HepG2 (cell line): Measurements from ENCODE around the gene ZCWPW2. TPM values are rescaled to one million over a fixed set of nuclear protein-coding genes. Genes with fewer than 3 reads are reported as not detected.

Experiments used
- ATF2 ChIP-seq: sonication (generic); formaldehyde crosslinking; IDR thresholded peaks from 2 replicates; pipeline ENCODE4 v1.4.0; 2020; ENCODE audit warnings: missing genetic modification reagents
- ATF7 ChIP-seq, 2 experiments: fragments of 450-650 bp in 1 of 2; sonication (generic) in 1 of 2; formaldehyde crosslinking in 1 of 2; IDR thresholded peaks; 2 replicates each; pipeline versions ENCODE4 v1.4.0 to v1.6.1; 2016 to 2020; ENCODE audit warnings: antibody characterized with exemption in 1 of 2, mild to moderate bottlenecking in 1 of 2, missing genetic modification reagents in 1 of 2
- BRF2 ChIP-seq: sonication (generic); formaldehyde crosslinking; IDR thresholded peaks from 2 replicates; pipeline ENCODE4 v1.8.1; 2022; ENCODE audit warnings: mild to moderate bottlenecking, missing genetic modification reagents
- FLYWCH1 ChIP-seq: sonication (generic); formaldehyde crosslinking; IDR thresholded peaks from 2 replicates; pipeline ENCODE4 v1.8.1; 2023; ENCODE audit warnings: mild to moderate bottlenecking, missing genetic modification reagents
- GABPA ChIP-seq, 2 experiments: IDR thresholded peaks; 2 replicates each; pipeline ENCODE4 v1.6.1; 2011 to 2016; ENCODE audit warnings: low read depth in 2 of 2, low read length in 1 of 2, missing biosample characterization in 1 of 2, missing genetic modification characterization in 1 of 2
- GMEB1 ChIP-seq: sonication (generic); formaldehyde crosslinking; IDR thresholded peaks from 2 replicates; pipeline ENCODE4 v1.5.1; 2020; ENCODE audit warnings: missing genetic modification reagents, mild to moderate bottlenecking, borderline replicate concordance
- HIC2 ChIP-seq: sonication (generic); formaldehyde crosslinking; IDR thresholded peaks from 2 replicates; pipeline ENCODE4 v1.9.0; 2022; ENCODE audit warnings: low read depth, missing genetic modification reagents
- HNF4A ChIP-seq: sonication (generic); formaldehyde crosslinking; IDR thresholded peaks from 2 replicates; pipeline ENCODE4 v1.4.0; 2020; ENCODE audit warnings: missing genetic modification reagents
- IRX3 ChIP-seq: sonication (generic); formaldehyde crosslinking; IDR thresholded peaks from 2 replicates; pipeline ENCODE4 v1.8.1; 2023; ENCODE audit warnings: mild to moderate bottlenecking, low read depth, missing genetic modification reagents, borderline replicate concordance
- KDM3A ChIP-seq: IDR thresholded peaks from 2 replicates; pipeline ENCODE4 v1.6.1; 2018; ENCODE audit warnings: low read depth, missing compliant biosample characterization
- MED13 ChIP-seq: sonication (generic); formaldehyde crosslinking; IDR thresholded peaks from 2 replicates; pipeline ENCODE4 v1.5.0; 2020; ENCODE audit warnings: missing genetic modification reagents
- PAX8 ChIP-seq: sonication (generic); formaldehyde crosslinking; IDR thresholded peaks from 2 replicates; pipeline ENCODE4 v1.8.0; 2022; ENCODE audit warnings: mild to moderate bottlenecking, missing genetic modification reagents, borderline replicate concordance
- PRPF4 ChIP-seq: fragments of 200-400 bp; formaldehyde crosslinking; IDR thresholded peaks from 2 replicates; pipeline ENCODE4 v1.6.1; 2016; ENCODE audit warnings: low read length, low read depth; ENCODE audit not compliant: poor library complexity, severe bottlenecking
- SOX5 ChIP-seq: IDR thresholded peaks from 2 replicates; pipeline ENCODE4 v1.6.1; 2016; ENCODE audit warnings: borderline replicate concordance
- ZBTB3 ChIP-seq: sonication (generic); formaldehyde crosslinking; IDR thresholded peaks from 2 replicates; pipeline ENCODE4 v1.4.0; 2020; ENCODE audit warnings: low read depth, mild to moderate bottlenecking, moderate library complexity, missing genetic modification reagents, borderline replicate concordance
- ZFP91 ChIP-seq: sonication (generic); formaldehyde crosslinking; IDR thresholded peaks from 2 replicates; pipeline ENCODE4 v1.9.0; 2022; ENCODE audit warnings: missing genetic modification reagents, mild to moderate bottlenecking, borderline replicate concordance
- ZMYM4 ChIP-seq: sonication (generic); formaldehyde crosslinking; IDR thresholded peaks from 2 replicates; pipeline ENCODE4 v1.8.1; 2023; ENCODE audit warnings: mild to moderate bottlenecking, missing genetic modification reagents
- ZNF207 ChIP-seq: fragments of 450-650 bp; IDR thresholded peaks from 2 replicates; pipeline ENCODE4 v1.6.1; 2016; ENCODE audit warnings: antibody characterized with exemption, borderline replicate concordance
- ZNF543 ChIP-seq: sonication (generic); formaldehyde crosslinking; IDR thresholded peaks from 2 replicates; pipeline ENCODE4 v1.4.0; 2020; ENCODE audit warnings: mild to moderate bottlenecking, missing genetic modification reagents
- polyA plus RNA-seq, 8 experiments: library from polyadenylated mRNA; depleted of rRNA in 3 of 8; stranded (reverse) in 7 of 8; unstranded in 1 of 8; fragments of >200 nt; fragmentation: Illumina TruSeq in 4 of 8; extraction: Trizol in 4 of 8; gene quantifications; 2 replicates each; pipeline versions ENCODE4 v1.2.1 to v1.2.3, GENCODE V29; 2011 to 2016; ENCODE audit warnings: low read depth in 4 of 8, missing spikeins in 1 of 8, mixed read lengths in 1 of 8; ENCODE audit not compliant: insufficient read depth in 1 of 8
- total RNA-seq, 5 experiments: library from RNA; depleted of rRNA; stranded (reverse); fragments of >200 nt; fragmentation: Illumina TruSeq; extraction: Trizol; gene quantifications; 2 replicates each; pipeline ENCODE4 v1.2.3, GENCODE V29; 2016; ENCODE audit warnings: low read depth in 1 of 5

ZCWPW2 gene
- total and polyA plus RNA-seq, 2 of the 13 experiments (the other 11 are each of a cell fraction or from before 2014, with no cell fraction given), result 0.17 to 0.53 TPM

GRCh38 chr3:28348629-28349468, at the start of gene ZCWPW2, which contains the start of gene AZI2 (continued):
- peak; percentile 96; the same call in 1 of the 2 replicates for TF ChIP-seq ZFP91
- peak; percentile 34; the same call in 1 of the 2 replicates for TF ChIP-seq SOX5 (CRISPR knock-in tag)
- TF ChIP-seq PAX8, result peak; percentile 34; the same call in 1 of the 2 replicates
- 0 out of 2 replicates have a peak, but pooled peaks have one; percentile 23 for TF ChIP-seq MED13 (CRISPR knock-in tag)
- TF ChIP-seq ZNF207, result no peak
- peak; percentile 4; the same call in 1 of the 2 replicates for TF ChIP-seq HNF4A (CRISPR knock-in tag)
- TF ChIP-seq IRX3 (CRISPR knock-in tag), result no peak
- peak; percentile 18; the same call in 1 of the 2 replicates for TF ChIP-seq BRF2 (CRISPR knock-in tag)
- TF ChIP-seq ZBTB3 (CRISPR knock-in tag), result peak; percentile 32; the same call in 1 of the 2 replicates
- peak; percentile 96 for TF ChIP-seq ZNF543 (CRISPR knock-in tag)
- peak; percentile 71 for TF ChIP-seq ATF2 (CRISPR knock-in tag)
- peak; percentile 72; the same call in 1 of the 2 replicates for TF ChIP-seq KDM3A
- peak; percentile 91 for TF ChIP-seq GMEB1
- TF ChIP-seq ATF7 (IDR thresholded peaks at IDR 0.05), result no peak
- no peak for TF ChIP-seq ATF7 (CRISPR knock-in tag; IDR thresholded peaks at IDR 0.05)
- 0 out of 2 replicates have a peak, but pooled peaks have one; percentile 38 for TF ChIP-seq HIC2 (CRISPR knock-in tag)
- TF ChIP-seq GABPA (IDR thresholded peaks at IDR 0.05; ENCODE audit: low read depth, low read length), result peak; percentile 86
- peak; percentile 93 for TF ChIP-seq GABPA (CRISPR knock-in tag; IDR thresholded peaks at IDR 0.05; ENCODE audit: low read depth)
- TF ChIP-seq FLYWCH1 (CRISPR knock-in tag), result no peak
- TF ChIP-seq ZMYM4 (CRISPR knock-in tag), result peak; percentile 85; the same call in 1 of the 2 replicates
- TF ChIP-seq PRPF4, result peak; percentile 58
